Left ventricle myocardium inferior (tissue), 1 donor: ENCODE results near the gene TBC1D19. TPM values are rescaled to one million over a fixed set of nuclear protein-coding genes. Genes with fewer than 3 reads are reported as not detected.
"Not testable (repeated sequence)": the region's sequence is repeated elsewhere in the genome, so short reads cannot be mapped to it uniquely, and the experiment has no call there.

Source experiments
- DNase-seq: peaks from one replicate; pipeline ENCODE4 v3.0.0-alpha.2; 2020
- H3K27ac ChIP-seq: fragments of 200-600 bp; replicated peaks from 2 replicates; pipeline ENCODE4 v1.8.0; 2021
- H3K27me3 ChIP-seq: fragments of 200-600 bp; 2 replicates; pipeline ENCODE4 v1.8.0; 2021; ENCODE audit warnings: low read depth
- H3K36me3 ChIP-seq: fragments of 200-600 bp; 2 replicates; pipeline ENCODE4 v1.8.0; 2021
- H3K4me1 ChIP-seq: fragments of 200-600 bp; 2 replicates; pipeline ENCODE4 v1.8.0; 2021
- H3K4me3 ChIP-seq: fragments of 200-600 bp; 2 replicates; pipeline ENCODE4 v1.8.0; 2021; ENCODE audit warnings: mild to moderate bottlenecking, moderate library complexity
- H3K9me3 ChIP-seq: fragments of 200-600 bp; replicated peaks from 2 replicates; pipeline ENCODE4 v1.8.0; 2021
- CTCF ChIP-seq: fragments of 200-600 bp; IDR thresholded peaks from 2 replicates; pipeline ENCODE4 v1.8.0; 2021; ENCODE audit warnings: antibody characterized with exemption, mild to moderate bottlenecking, borderline replicate concordance
- intact Hi-C: fragments of 100-400 bp; cut with micrococcal nuclease; formaldehyde crosslinking; loops from one replicate; pipeline ENCODE4 v1.11.0; 2022
- total RNA-seq: library from RNA; stranded (reverse); fragmentation: NEBNext Ultra II Directional; extraction: Animal tissue kit (Norgen Biotek cat#: 25700); gene quantifications from one replicate; pipeline ENCODE4 v1.2.1, GENCODE V29; 2021
- donor health status: DM: no; HTN: yes; CAD: no; lungs with severe emphysema.

Gene TBC1D19
- total RNA-seq, 1 donor from 2014 or later: 8.6 TPM

GRCh38 chr4:26682436-26682835, 98.6 kb downstream of the TBC1D19 start:
- DNase-seq: no peak
- Histone ChIP-seq H3K27ac (no peak overlapping the region), H3K9me3 (peaks cover 9% of the 10 kb centered on the region), H3K36me3 (peaks cover 20% of the 10 kb centered on the region), H3K4me3 (no peak overlapping the region), H3K4me1 (no peaks in the 10 kb centered on the region), H3K27me3 (no peaks in the 10 kb centered on the region)
- intact Hi-C loops: no loop called here
- TF ChIP-seq CTCF: no peak

- intact Hi-C loops: no loop called here
- no peak for TF ChIP-seq CTCF
- no peaks in the 10 kb centered on the region for H3K4me1 ChIP-seq
- no peaks in the 10 kb centered on the region for H3K27me3 ChIP-seq
- peaks cover 20% of the 10 kb centered on the region for H3K36me3 ChIP-seq
- no peak overlapping the region for H3K4me3 ChIP-seq
- H3K27ac ChIP-seq: no peak overlapping the region
- no peak for DNase-seq
- H3K9me3 ChIP-seq: no peaks in the 10 kb centered on the region
Measured at GRCh38 chr4:26685250-26685649, 101.4 kb downstream of the TBC1D19 start.

- DNase-seq: no peak
- Histone ChIP-seq H3K27ac (no peak overlapping the region), H3K27me3 (no peaks in the 10 kb centered on the region), H3K4me3 (no peak overlapping the region), H3K9me3 (no peaks in the 10 kb centered on the region), H3K36me3 (peaks cover 31% of the 10 kb centered on the region), H3K4me1 (no peaks in the 10 kb centered on the region)
- intact Hi-C loops: no loop called here
- TF ChIP-seq CTCF: no peak
Measured at GRCh38 chr4:26687728-26688127, 103.8 kb downstream of the TBC1D19 start.

GRCh38 chr4:26690506-26690905, 106.6 kb downstream of the TBC1D19 start:
- Histone ChIP-seq H3K36me3 (peaks cover 26% of the 10 kb centered on the region), H3K4me3 (no peak overlapping the region), H3K27ac (no peak overlapping the region), H3K9me3 (no peaks in the 10 kb centered on the region), H3K27me3 (no peaks in the 10 kb centered on the region), H3K4me1 (no peaks in the 10 kb centered on the region)
- TF ChIP-seq CTCF: no peak
- no peak for DNase-seq
- intact Hi-C loops: no loop called here

- Histone ChIP-seq H3K4me1 (no peaks in the 10 kb centered on the region), H3K27me3 (no peaks in the 10 kb centered on the region), H3K4me3 (no peak overlapping the region), H3K36me3 (peaks cover 26% of the 10 kb centered on the region), H3K9me3 (no peaks in the 10 kb centered on the region), H3K27ac (no peak overlapping the region)
- no peak for DNase-seq
- TF ChIP-seq CTCF: no peak
- intact Hi-C loops: no loop called here
Measured at GRCh38 chr4:26692014-26692726, 108.3 kb downstream of the TBC1D19 start.

- H3K36me3 ChIP-seq: peaks cover 26% of the 10 kb centered on the region
- H3K9me3 ChIP-seq, DNase-seq, H3K27ac ChIP-seq, H3K27me3 ChIP-seq, H3K4me3 ChIP-seq, intact Hi-C loops, H3K4me1 ChIP-seq: not testable (repeated sequence)
Measured at GRCh38 chr4:26694131-26694530, 110.2 kb downstream of the TBC1D19 start.
